ENCODE measurements around the gene MOG. TPM values are rescaled to one million over a fixed set of nuclear protein-coding genes. Genes with fewer than 3 reads are reported as not detected.

Gene MOG
- total RNA-seq, 1 experiment from 2014 or later: not detected

Small RNAs within 50 kb of the gene (small RNA-seq; reads per million reads assigned to genes)
- gene SUMO2P1: 0.36 reads per million

Other genes with a start within 250 kb of the MOG start
- gene OR12D1, start 242.2 kb upstream of the MOG start, total RNA-seq (2014; rRNA removed; shearing (Covaris generic)): not detected in 2 replicates
- not detected in 2 replicates for gene OR10C1, start 217.8 kb upstream of the MOG start, total RNA-seq (2014; rRNA removed; shearing (Covaris generic))
- gene OR11A1, start 200.0 kb upstream of the MOG start, total RNA-seq (2014; rRNA removed; shearing (Covaris generic)): not detected in 2 replicates
- not detected in 2 replicates for gene OR2H1, start 199.9 kb upstream of the MOG start, total RNA-seq (2014; rRNA removed; shearing (Covaris generic))
- gene MAS1L, start 169.1 kb upstream of the MOG start, total RNA-seq (2014; rRNA removed; shearing (Covaris generic)): not detected in 2 replicates
- gene UBD, start 97.4 kb upstream of the MOG start, total RNA-seq (2014; rRNA removed; shearing (Covaris generic)): not detected in 2 replicates
- gene OR2H2, start 72.0 kb upstream of the MOG start, total RNA-seq (2014; rRNA removed; shearing (Covaris generic)): not detected in 2 replicates
- gene GABBR1, start 23.9 kb upstream of the MOG start, total RNA-seq (2014; rRNA removed; shearing (Covaris generic)): 0.10 TPM in 1 of 2 replicates, not detected in the other
- 0.13 TPM in 1 of 2 replicates, not detected in the other for gene ZFP57, start 24.1 kb downstream of the MOG start, total RNA-seq (2014; rRNA removed; shearing (Covaris generic))
- gene HLA-F, start 66.3 kb downstream of the MOG start, total RNA-seq (2014; rRNA removed; shearing (Covaris generic)): 10.9 and 15.5 TPM in 2 replicates
- gene HLA-G, start 170.7 kb downstream of the MOG start, total RNA-seq (2014; rRNA removed; shearing (Covaris generic)): 0.56 TPM in 1 of 2 replicates, not detected in the other